ENCODE results near the gene RSPO1.

GRCh38 chr1:37609994-37610393, 24.7 kb downstream of the RSPO1 start:
- TF ChIP-seq CTCF (conservative IDR thresholded peaks at IDR 0.05; ENCODE audit: low read depth, low read length) (no peak), NFE2L2 (IDR thresholded peaks at IDR 0.05; ENCODE audit: low read depth, low read length) (no peak), USF2 (IDR thresholded peaks at IDR 0.05; ENCODE audit: low read depth, low read length) (no peak), POLR2A (IDR thresholded peaks at IDR 0.05; ENCODE audit: low read depth, low read length) (no peak), MAFK (IDR thresholded peaks at IDR 0.05; ENCODE audit: low read depth, low read length) (no peak), MAZ (IDR thresholded peaks at IDR 0.05; ENCODE audit: borderline replicate concordance, low read depth, low read length) (no peak), RFX5 (IDR thresholded peaks at IDR 0.05; ENCODE audit: low read depth, low read length) (no peak), RAD21 (IDR thresholded peaks at IDR 0.05; ENCODE audit: low read length) (no peak), CHD1 (IDR thresholded peaks at IDR 0.05; ENCODE audit: low read depth, low read length) (no peak), SMC3 (IDR thresholded peaks at IDR 0.05; ENCODE audit: low read depth, low read length) (no peak), BHLHE40 (IDR thresholded peaks at IDR 0.05; ENCODE audit: low read depth, low read length) (no peak), MXI1 (IDR thresholded peaks at IDR 0.05; ENCODE audit: borderline replicate concordance, low read depth, low read length) (no peak), RCOR1 (IDR thresholded peaks at IDR 0.05; ENCODE audit: insufficient replicate concordance, low read length) (no peak)

Measured in IMR-90 (cell line).